KBM-7 (cell line): ENCODE results near the gene C1GALT1.
"Not testable (repeated sequence)": the region's sequence is repeated elsewhere in the genome, so short reads cannot be mapped to it uniquely, and the experiment has no call there.

Experiments
- DNase-seq: peaks from one replicate; pipeline ENCODE4 v3.0.0-alpha.2; 2015
- in situ Hi-C: fragments of 300-500 bp; cut with MboI; formaldehyde crosslinking; loops from 2 replicates; pipeline ENCODE4 v1.14.3; 2020; ENCODE audit warnings: low sequenced_read_pairs, low pct_unique_long_range_greater_than_20kb, mixed read lengths

Gene C1GALT1

GRCh38 chr7:7182156-7183060 lies at the start of gene C1GALT1:
Gene C1GALT1, plus strand, starts transcription at chr7:7182544. Its CDS starts 51,776 bp downstream, at chr7:7234320.
- DNase-seq = peak; percentile 96
- in situ Hi-C loops = no loop called here

DNA sequence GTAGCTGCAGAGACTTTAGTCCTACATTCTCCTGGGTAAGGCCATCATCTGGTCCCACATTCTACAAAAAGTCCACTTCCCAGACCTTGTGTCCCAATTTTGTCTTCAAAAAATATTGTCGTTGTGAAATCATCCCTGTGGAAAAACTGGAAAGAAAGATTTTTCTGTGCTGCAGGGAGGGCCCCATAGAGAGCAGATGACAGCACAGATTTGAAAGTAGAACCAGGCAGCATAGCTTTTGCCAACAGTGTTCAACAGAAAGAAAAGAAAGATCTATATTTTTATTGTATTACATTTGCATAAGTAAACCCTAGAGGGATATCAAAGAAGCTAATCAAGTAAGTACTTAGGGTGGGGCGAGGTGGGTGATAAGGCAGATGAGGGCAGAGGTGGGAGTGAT lies 48.3 kb upstream of the C1GALT1 start:
- DNase-seq = no peak
- in situ Hi-C loops = no loop called here

GRCh38 chr7:7135074-7135473 lies 47.3 kb upstream of the C1GALT1 start:
- in situ Hi-C loops = no loop called here
- no peak for DNase-seq

- in situ Hi-C loops, DNase-seq: not testable (repeated sequence)
These were observed 46.4 kb upstream of the C1GALT1 start for GRCh38 chr7:7135924-7136323.

DNA sequence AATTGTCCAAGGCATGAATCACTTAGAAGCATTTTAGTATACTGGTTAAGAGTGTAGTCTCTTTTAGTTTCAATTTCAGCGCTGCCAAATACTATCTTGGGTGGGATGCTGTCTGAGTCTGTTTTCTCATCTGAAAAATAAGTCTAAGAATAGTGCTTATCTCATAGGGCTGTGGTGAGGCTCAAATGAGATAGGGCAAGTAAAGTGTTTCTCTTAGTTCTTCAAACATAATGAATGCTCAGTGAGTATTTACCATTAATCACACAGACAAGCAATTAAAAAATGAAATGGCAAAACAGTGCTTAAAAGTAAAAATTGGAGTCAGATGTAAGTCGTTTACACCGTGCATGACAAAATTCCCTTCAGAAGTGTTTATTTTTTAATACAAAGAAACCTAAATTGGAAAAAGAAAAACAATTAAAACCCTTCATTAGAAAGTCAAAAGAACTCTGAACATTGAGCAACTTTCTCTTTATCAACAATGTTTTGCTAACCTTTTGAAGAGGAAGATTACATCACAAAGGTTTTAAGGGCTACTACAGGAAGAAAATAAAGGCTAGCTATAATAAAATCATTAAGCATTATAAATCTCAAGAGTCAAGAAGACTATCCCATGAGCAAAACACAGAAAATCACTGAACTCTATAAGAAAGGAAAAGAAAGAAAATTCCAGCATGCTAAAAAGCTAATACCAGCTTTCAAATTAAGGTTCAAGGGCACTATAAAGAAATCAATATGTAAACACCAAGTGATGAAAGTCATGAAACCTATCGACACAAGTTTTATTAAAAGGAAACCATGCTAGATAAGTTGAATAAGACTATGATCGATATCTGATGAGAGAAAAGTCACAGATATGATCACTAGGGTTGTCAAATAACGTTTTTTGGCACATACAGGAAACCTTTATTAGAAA lies 45.6 kb upstream of the C1GALT1 start:
- DNase-seq = no peak
- in situ Hi-C loops = no loop called here

DNA sequence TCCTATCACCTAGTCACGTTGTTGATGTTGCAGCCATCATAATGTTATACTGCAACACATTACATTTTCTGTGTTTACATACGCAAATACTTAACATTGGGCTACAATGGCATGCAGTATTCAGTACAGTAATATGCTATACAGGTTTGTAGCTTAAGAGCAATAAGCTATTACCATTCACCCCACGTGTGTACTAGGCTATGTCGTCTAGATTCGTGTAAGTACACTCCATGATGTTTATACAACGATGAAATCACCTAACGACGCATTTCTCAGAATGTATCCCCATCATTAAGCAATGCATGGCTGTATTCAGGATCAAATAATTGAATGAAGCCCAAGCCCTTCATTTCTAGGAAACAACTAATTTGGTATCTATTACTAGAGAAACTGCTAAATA lies 43.4 kb upstream of the C1GALT1 start:
- no peak for DNase-seq
- in situ Hi-C loops = no loop called here

DNA sequence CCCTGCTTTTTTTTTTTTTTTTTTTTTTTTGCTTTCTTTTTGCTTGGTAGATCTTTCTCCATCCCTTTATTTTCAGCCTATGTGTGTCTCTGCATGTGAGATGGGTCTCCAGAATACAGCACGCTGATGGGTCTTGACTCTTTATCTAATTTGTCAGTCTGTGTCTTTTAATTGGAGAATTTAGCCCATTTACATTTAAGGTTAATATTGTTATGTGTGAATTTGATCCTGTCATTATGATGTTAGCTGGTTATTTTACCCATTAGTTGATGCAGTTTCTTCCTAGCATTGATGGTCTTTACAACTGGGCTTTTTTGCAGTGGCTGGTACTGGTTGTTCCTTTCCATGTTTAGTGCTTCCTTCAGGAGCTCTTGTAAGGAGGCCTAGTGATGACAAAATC lies 38.9 kb upstream of the C1GALT1 start:
- DNase-seq, in situ Hi-C loops: not testable (repeated sequence)

- in situ Hi-C loops, DNase-seq: not testable (repeated sequence)
These were observed 37.2 kb upstream of the C1GALT1 start for GRCh38 chr7:7145151-7145550.

DNA sequence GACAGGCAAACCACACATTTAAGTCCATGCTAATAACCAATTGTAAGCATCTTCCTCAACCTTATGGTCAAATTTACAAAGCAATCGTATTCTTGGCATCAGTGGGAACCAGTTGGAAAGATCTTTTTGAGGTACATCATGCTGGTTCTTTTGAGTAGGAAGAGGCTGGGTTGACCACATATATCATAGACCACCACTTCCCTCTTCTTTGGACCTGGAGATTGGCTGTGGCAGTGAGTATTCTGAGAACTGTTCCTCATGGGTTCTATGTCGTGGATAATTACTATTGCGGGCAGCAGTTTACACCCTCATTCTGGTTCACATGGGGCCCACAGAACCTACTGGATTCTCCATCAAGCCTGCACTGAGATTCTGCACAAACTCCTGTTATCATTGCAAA lies 35.5 kb upstream of the C1GALT1 start:
- in situ Hi-C loops = no loop called here

DNA sequence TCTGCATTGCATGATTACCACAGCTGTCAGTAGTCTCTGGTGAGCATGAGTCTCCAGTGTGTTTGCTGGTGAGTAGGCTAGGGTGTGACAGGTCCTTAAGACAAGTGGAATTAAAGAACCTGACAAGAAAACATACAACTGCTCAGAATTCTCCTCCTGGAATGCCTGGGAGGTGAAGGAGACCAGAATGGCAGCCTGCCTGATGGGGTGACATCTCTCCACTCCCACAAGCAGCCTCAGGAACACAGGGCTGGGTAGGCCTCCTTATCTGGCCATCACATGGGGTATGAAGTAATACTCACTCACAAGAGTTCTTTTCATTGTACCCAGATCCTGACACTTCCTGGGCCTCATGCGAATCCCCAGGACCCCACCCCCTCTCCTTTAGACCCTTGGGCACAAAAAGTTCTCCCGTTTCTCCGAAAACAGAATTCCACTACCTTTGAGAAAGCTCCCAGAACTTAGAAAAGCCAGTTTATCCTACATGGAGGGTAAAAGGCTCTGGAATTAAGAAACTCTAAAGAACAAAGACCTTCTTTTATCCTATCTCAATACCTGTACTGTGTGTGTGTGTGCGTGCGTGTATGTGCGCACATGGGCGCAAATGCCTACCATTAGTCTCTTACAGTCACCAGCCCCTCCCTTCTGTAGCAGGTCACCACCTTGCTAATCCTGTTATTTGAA lies 33.4 kb upstream of the C1GALT1 start:
- in situ Hi-C loops = no loop called here
- DNase-seq = no peak

More for the DNA sequence above, 35.5 kb upstream of the C1GALT1 start:
- peak; percentile 69 for DNase-seq

- in situ Hi-C loops = no loop called here
- DNase-seq = no peak
These were observed 31.1 kb upstream of the C1GALT1 start for GRCh38 chr7:7151285-7151684.

DNA sequence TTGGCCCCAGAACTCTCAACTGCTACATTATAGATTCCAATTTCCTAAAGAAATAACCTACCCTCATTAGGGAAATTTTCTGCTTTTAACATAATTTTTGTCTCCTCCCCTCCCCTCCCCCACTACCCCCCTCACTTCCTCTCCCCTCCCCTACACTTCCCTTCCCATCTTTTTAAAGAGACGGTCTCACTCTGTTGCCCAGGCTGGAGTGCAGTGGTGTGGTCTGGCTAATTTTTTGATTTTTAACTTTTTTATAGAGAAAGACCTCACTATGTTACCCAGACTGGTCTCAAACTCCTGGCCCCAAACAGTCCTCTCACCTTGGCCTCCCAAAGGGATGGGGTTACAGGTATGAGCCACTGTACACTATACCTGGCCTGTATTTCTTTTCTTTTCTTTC lies 30.5 kb upstream of the C1GALT1 start:
- DNase-seq = no peak
- in situ Hi-C loops = no loop called here

GRCh38 chr7:7152315-7152714 lies 30.0 kb upstream of the C1GALT1 start:
- in situ Hi-C loops = no loop called here
- no peak for DNase-seq

GRCh38 chr7:7154355-7154754 lies 28.0 kb upstream of the C1GALT1 start:
- in situ Hi-C loops = not testable (repeated sequence)

DNA sequence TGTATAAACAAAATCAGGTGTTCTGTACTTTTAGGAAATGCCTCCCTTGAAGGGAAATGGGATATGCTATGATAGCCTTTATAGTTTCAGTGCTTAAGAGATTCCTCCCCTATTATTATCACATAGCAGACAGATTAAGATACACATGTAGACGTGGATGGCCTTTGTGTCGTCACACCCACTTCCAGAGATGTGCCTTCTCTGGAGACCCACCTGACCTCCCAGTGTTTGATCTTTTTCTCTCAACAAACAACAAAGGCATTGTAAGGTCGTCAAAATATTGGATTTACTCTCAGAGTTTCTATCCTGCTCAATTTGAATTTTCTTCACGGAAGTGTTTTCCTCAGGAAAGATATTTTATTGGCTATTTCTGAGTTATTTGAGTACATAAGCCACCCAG lies 25.7 kb upstream of the C1GALT1 start:
- in situ Hi-C loops = no loop called here

More at GRCh38 chr7:7154355-7154754, 28.0 kb upstream of the C1GALT1 start:
- DNase-seq = not testable (repeated sequence)

DNA sequence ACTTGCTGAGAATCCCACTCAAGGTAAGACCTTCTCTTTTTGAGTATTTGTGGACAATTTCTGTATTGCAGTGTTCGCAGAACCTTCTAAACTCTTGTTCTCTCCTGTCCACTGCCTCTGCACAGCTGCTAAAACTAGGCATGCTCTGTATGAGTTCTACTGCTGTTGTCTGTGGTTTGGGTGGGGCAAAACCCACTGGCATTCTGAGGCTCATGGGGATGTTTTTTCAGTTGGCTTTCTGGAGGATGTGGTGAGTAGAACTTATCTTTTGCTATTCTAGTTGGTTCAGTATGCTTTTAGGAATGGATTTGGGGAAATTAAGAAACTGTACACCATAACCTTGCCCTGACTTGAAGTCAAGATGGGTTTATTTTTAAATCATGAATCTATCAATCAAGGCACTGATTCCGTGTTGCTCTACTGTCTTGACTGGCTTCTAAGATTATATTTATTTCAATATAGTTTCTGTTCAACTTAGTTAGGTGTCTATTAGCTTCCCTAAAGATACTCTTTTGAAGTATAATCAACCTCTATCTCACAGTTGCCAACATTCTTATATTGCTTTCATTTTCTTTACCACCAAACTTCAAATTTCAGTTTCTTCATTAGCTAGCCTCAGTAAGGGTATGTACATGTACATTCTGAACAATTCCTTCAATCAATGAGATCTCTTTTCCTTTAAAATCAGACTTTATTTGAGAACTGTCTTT lies 25.0 kb upstream of the C1GALT1 start:
- in situ Hi-C loops = no loop called here
- DNase-seq = peak; percentile 93

More for the DNA sequence above, 25.7 kb upstream of the C1GALT1 start:
- no peak for DNase-seq

DNA sequence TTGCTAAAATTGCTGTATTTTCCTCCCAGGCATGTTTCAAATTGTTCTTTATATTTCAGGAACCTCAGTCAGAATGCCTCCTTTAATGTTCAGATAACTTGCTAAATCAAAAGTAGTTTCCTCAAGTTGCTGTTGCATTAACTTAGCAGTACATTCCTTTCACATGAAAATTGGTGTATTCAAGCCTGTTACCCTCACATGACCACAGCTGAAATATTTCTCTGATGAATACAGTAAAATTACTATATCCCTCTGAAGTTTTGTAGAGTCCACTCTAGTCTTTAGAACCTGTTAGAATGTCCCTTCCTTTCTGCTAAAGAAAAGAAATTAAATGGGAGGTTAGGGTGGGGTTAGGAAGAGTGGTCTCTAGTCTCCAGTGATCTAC lies 24.5 kb upstream of the C1GALT1 start:
- in situ Hi-C loops = no loop called here
- DNase-seq = no peak

DNA sequence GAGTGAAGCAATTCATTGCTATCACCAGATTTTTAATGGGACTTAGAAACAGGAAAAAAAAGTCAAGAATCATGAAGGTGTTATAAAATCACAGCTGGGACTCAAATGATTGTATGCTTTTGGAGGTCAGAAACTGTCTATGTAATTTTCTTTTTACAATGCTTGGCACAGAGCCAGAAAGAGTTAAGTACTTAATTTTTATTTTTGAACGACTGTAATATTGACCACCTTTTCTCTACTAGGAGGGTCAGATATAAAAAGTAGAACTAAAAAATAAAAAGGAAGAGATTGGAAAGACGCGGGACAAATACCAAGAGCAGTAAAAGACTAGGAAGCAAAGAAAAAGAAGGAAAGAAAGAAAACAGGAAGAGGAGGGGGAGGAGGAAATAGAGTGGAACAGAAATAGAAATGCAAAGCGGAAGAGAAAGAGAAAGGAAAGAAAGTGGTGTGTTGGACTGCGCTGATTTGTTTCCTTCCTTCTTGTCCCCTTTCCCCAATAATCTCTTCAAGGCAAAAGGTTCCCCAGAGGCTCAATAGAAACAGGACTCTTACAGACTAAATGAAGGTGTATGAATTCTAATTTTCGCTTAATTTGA lies 23.2 kb upstream of the C1GALT1 start:
- peak; percentile 47 for DNase-seq
- in situ Hi-C loops = no loop called here
